Progenitor cell of endocrine pancreas (in vitro differentiated cells): ENCODE data around the gene STAG1. TPM values are rescaled to one million over a fixed set of nuclear protein-coding genes. Genes with fewer than 3 reads are reported as not detected.

ENCODE experiments used
- DNase-seq: peaks from one replicate; pipeline ENCODE4 v3.0.0; 2021; ENCODE audit warnings: low spot score; ENCODE audit not compliant: unreplicated experiment
- H3K27ac Mint-ChIP-seq: 2 replicates; pipeline ENCODE4 v1.8.0; 2021; ENCODE audit warnings: mild to moderate bottlenecking, moderate library complexity, mixed read lengths
- H3K27me3 Mint-ChIP-seq: 2 replicates; pipeline ENCODE4 v1.8.0; 2021; ENCODE audit warnings: mixed read lengths
- H3K36me3 Mint-ChIP-seq: 2 replicates; pipeline ENCODE4 v1.8.0; 2022; ENCODE audit warnings: mixed read lengths; ENCODE audit not compliant: insufficient read depth
- H3K4me1 Mint-ChIP-seq: 2 replicates; pipeline ENCODE4 v1.8.0; 2021; ENCODE audit warnings: low read depth, mixed read lengths
- H3K4me3 Mint-ChIP-seq: 2 replicates; pipeline ENCODE4 v1.8.0; 2021; ENCODE audit warnings: low read depth, mild to moderate bottlenecking, moderate library complexity, mixed read lengths
- H3K9me3 Mint-ChIP-seq: 2 replicates; pipeline ENCODE4 v1.8.0; 2021; ENCODE audit warnings: low read depth, mixed read lengths
- CTCF ChIP-seq: fragments of 200-600 bp; sonication (generic); IDR thresholded peaks from one replicate; pipeline ENCODE4 v1.5.0; 2021; ENCODE audit warnings: antibody characterized with exemption, mild to moderate bottlenecking; ENCODE audit not compliant: unreplicated experiment
- total RNA-seq: library from RNA; stranded (reverse); gene quantifications from 2 replicates; pipeline ENCODE4 v1.2.1, GENCODE V29; 2021

STAG1 gene
- total RNA-seq, 1 donor from 2014 or later: 46.4 TPM

- no peak for DNase-seq
- peaks cover 16% of the 10 kb centered on the region for H3K36me3 Mint-ChIP-seq
- no peak overlapping the region for H3K27ac Mint-ChIP-seq
- peaks cover 3% of the 10 kb centered on the region for H3K9me3 Mint-ChIP-seq
- no peaks in the 10 kb centered on the region for H3K27me3 Mint-ChIP-seq
- no peak overlapping the region for H3K4me3 Mint-ChIP-seq
- no peaks in the 10 kb centered on the region for H3K4me1 Mint-ChIP-seq
- no peak for TF ChIP-seq CTCF
These were observed 307.6 kb downstream of the STAG1 start for GRCh38 chr3:136444581-136444980.

GRCh38 chr3:136437043-136437442, 315.1 kb downstream of the STAG1 start:
- DNase-seq: no peak
- Mint-ChIP-seq H3K9me3 (no peaks in the 10 kb centered on the region), H3K27ac (no peak overlapping the region), H3K36me3 (peaks cover 12% of the 10 kb centered on the region), H3K4me3 (no peak overlapping the region), H3K4me1 (no peaks in the 10 kb centered on the region), H3K27me3 (no peaks in the 10 kb centered on the region)
- TF ChIP-seq CTCF: no peak

- DNase-seq: no peak
- Mint-ChIP-seq H3K36me3 (peaks cover 11% of the 10 kb centered on the region), H3K4me1 (no peaks in the 10 kb centered on the region), H3K9me3 (no peaks in the 10 kb centered on the region), H3K4me3 (no peak overlapping the region), H3K27ac (no peak overlapping the region), H3K27me3 (no peaks in the 10 kb centered on the region)
- no peak for TF ChIP-seq CTCF
These were observed 317.7 kb downstream of the STAG1 start for GRCh38 chr3:136434429-136434828.

- peaks cover 3% of the 10 kb centered on the region for H3K4me1 Mint-ChIP-seq
- no peak overlapping the region for H3K27ac Mint-ChIP-seq
These were observed 319.5 kb downstream of the STAG1 start for GRCh38 chr3:136432685-136433084.

GRCh38 chr3:136428167-136428566, 324.0 kb downstream of the STAG1 start:
- Mint-ChIP-seq H3K9me3 (no peaks in the 10 kb centered on the region), H3K36me3 (peaks cover 25% of the 10 kb centered on the region), H3K27ac (no peak overlapping the region), H3K4me1 (peaks cover 3% of the 10 kb centered on the region), H3K27me3 (no peaks in the 10 kb centered on the region), H3K4me3 (no peak overlapping the region)
- TF ChIP-seq CTCF: no peak
- DNase-seq: no peak

More at GRCh38 chr3:136432685-136433084, 319.5 kb downstream of the STAG1 start:
- no peak overlapping the region for H3K4me3 Mint-ChIP-seq
- no peaks in the 10 kb centered on the region for H3K9me3 Mint-ChIP-seq
- no peaks in the 10 kb centered on the region for H3K27me3 Mint-ChIP-seq
- DNase-seq: no peak
- TF ChIP-seq CTCF: no peak
- H3K36me3 Mint-ChIP-seq: peaks cover 21% of the 10 kb centered on the region
